ENCODE measurements around the gene CNOT1.
A peak's percentile ranks its signal among the peaks of the same experiment; 100 is the strongest.
"Not testable (repeated sequence)": the region's sequence is repeated elsewhere in the genome, so short reads cannot be mapped to it uniquely, and the experiment has no call there.

The CNOT1 gene

DNA sequence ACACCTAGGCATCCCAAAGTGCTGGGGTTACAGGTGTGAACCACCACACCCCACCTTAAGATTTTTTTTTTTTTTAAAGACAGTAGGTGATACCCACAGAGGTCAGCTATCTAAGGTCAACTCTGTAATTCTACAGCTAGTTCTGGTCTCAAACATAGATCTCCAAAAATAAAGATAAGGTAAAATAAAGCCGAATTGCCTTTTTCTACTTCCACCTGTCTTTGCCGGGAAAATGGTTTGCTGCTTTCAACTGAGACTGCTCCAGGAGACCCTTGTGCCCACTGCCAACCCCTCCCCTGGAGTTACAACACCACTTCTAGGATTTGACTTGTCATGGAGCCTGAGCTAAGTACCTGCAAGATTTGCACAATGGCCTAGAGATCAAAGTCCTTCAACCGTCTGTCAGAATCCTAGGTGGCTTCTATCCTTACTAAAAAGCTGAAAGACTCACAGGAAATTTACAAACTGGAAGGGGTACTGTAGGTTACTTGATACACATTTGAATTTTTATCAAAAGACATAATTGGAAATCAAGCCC lies 4.7 kb upstream of the CNOT1 start:
- Mint-ChIP-seq H3K4me3 (no peak overlapping the region), H3K27me3 (peaks cover 28% of the 10 kb centered on the region), H3K36me3 (ENCODE audit: insufficient read depth) (peaks cover 13% of the 10 kb centered on the region), H3K9me3 (no peaks in the 10 kb centered on the region), H3K4me1 (peaks cover 14% of the 10 kb centered on the region), H3K27ac (ENCODE audit: low read depth) (no peak overlapping the region)
- DNase-seq (ENCODE audit: low spot score in 2 of 2) (no peak), ATAC-seq (replicated peaks; ENCODE audit: extremely low read depth, poor library complexity, severe bottlenecking) (no peak)

DNA sequence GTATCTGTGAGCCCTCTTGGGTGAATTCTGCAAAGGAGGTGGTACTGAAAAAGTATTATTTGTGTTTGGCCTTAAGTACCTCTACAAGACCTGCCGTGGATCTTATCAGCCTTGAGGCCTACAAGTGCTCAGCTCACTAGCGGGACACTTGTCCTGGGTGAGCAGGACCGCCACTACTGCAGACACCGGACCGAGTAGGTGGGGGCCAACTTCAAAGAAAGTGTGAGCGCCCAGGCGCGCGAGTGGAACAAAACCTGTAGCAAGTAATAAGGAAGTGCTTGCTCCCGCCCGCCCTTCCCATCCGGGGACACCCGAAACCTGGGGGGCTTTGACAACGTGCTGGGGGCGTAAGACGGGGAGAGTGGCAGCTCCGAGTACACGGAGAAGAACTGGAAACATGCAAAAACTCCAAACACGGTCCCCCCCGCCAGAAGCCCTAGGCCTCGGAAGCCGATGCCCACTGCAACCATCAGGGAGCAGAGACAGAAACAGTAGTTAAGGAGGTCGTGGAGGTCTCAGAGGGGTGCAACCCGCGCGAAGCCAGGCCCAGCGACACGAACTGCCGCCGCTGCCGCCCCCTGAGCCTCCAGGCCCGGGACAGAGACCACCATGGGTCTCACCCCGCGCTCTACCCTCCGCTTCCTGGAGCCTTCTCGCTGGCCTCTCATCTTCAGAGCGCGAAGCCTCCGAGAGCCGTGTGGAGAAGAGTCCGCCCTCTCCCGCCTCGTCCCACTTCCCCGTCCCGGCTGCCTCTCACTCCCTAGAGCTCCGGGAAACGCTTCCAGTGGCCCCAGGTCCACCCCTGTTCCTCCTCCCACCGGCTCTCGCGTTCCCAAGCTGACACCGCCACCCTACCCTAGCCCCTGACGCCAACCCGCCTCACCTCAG lies 537 bp downstream of the CNOT1 start:
- H3K27me3 Mint-ChIP-seq: no peaks in the 10 kb centered on the region
- peak overlapping the region; percentile 99 for H3K27ac Mint-ChIP-seq (ENCODE audit: low read depth)
- peak; percentile 0 for ATAC-seq (replicated peaks; ENCODE audit: extremely low read depth, poor library complexity, severe bottlenecking)
- peaks cover 40% of the 10 kb centered on the region for H3K4me1 Mint-ChIP-seq
- peak; percentile 11 to 35 for DNase-seq (ENCODE audit: low spot score in 2 of 2)
- H3K4me3 Mint-ChIP-seq: peak overlapping the region; percentile 95
- H3K9me3 Mint-ChIP-seq: no peaks in the 10 kb centered on the region
- H3K36me3 Mint-ChIP-seq (ENCODE audit: insufficient read depth): peaks cover 32% of the 10 kb centered on the region

DNA sequence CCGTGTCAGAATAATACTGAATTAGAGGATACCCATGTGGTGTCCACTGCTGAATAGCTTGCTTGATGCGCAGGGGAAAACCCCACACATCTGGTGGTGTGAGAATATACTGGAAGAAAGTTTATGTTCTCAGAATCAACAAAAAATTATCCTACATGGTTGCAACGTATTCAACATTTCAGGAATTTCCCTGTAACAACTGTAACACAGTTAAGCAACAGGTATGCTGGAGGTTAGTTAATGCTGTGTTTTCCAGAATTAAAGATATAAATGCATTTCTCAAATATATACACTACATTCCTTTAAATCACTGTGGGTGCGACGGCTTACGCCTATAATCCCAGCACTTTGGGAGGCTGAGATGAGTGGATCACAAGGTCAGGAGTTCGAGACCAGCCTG lies 5.4 kb downstream of the CNOT1 start:
- no peaks in the 10 kb centered on the region for H3K27me3 Mint-ChIP-seq
- peaks cover 42% of the 10 kb centered on the region for H3K4me1 Mint-ChIP-seq
- ATAC-seq (replicated peaks; ENCODE audit: extremely low read depth, poor library complexity, severe bottlenecking) (no peak), DNase-seq (ENCODE audit: low spot score in 2 of 2) (no peak)
- H3K9me3 Mint-ChIP-seq: no peaks in the 10 kb centered on the region
- H3K4me3 Mint-ChIP-seq: peak overlapping the region; percentile 38
- H3K27ac Mint-ChIP-seq (ENCODE audit: low read depth): no peak overlapping the region
- peaks cover 59% of the 10 kb centered on the region for H3K36me3 Mint-ChIP-seq (ENCODE audit: insufficient read depth)

DNA sequence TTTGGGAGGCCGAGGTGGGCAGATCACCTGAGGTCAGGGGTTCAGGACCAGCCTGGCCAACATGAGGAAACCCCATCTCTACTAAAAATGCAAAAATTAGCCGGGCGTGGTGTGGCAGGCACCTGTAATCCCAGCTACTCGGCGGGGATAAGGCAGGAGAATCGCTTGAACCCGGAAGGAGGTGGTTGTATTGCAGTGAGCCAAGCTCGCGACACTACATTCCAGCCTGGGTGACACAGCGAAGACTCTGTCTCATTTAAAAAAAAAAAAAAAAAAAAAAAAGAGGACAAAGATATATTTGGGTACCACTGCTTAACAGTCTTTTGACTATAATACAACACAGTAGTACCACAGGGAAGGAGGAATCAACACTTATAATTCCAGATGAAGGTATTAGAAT lies 9.2 kb downstream of the CNOT1 start:
- peaks cover 63% of the 10 kb centered on the region for H3K36me3 Mint-ChIP-seq (ENCODE audit: insufficient read depth)
- H3K4me3 Mint-ChIP-seq: no peak overlapping the region
- no peaks in the 10 kb centered on the region for H3K9me3 Mint-ChIP-seq
- DNase-seq (ENCODE audit: low spot score in 2 of 2) (no peak), ATAC-seq (replicated peaks; ENCODE audit: extremely low read depth, poor library complexity, severe bottlenecking) (no peak)
- peaks cover 37% of the 10 kb centered on the region for H3K4me1 Mint-ChIP-seq
- H3K27me3 Mint-ChIP-seq: no peaks in the 10 kb centered on the region
- no peak overlapping the region for H3K27ac Mint-ChIP-seq (ENCODE audit: low read depth)

DNA sequence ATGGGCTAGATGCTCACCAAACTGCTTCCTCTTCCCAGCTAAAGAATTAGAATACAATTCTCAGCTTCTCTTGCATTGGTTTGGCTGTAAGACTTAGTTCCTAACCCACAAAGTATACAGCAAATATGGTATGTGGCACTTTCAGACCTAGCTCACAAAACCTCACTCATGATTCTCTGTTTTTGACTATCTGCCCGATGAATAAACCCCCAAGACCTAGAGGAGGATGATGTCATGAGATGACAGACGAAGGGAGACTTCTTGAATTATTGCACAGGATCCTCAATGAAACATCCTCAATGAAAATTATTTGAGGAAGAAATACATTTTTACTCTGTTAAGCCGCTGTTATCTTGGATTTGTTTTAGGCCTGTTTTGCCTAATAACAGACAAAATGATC lies 14.3 kb downstream of the CNOT1 start:
- H3K4me3 Mint-ChIP-seq: peak overlapping the region; percentile 36
- H3K36me3 Mint-ChIP-seq (ENCODE audit: insufficient read depth): peaks cover 33% of the 10 kb centered on the region
- no peaks in the 10 kb centered on the region for H3K27me3 Mint-ChIP-seq
- no peaks in the 10 kb centered on the region for H3K9me3 Mint-ChIP-seq
- peaks cover 29% of the 10 kb centered on the region for H3K4me1 Mint-ChIP-seq
- H3K27ac Mint-ChIP-seq (ENCODE audit: low read depth): no peak overlapping the region
- ATAC-seq (replicated peaks; ENCODE audit: extremely low read depth, poor library complexity, severe bottlenecking) (no peak), DNase-seq (ENCODE audit: low spot score in 2 of 2) (no peak)

DNA sequence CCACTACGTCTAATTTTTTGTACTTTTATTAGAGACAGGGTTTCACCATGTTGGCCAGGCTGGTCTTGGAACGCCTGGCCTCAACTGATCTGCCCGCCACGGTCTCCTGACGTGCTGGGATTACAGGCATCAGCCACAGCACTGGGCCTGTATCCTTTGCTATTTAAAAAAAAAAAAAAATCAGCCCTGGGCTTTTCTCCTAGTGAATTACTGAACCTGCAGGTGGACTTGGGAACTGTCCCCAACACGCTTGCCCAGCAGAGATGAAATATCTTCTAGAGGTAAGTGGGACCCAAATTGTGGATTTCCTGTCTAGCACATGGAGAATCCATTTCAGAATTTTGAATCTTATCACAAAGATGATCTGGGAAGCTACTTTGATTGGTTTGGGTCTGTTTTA lies 14.8 kb downstream of the CNOT1 start:
- H3K9me3 Mint-ChIP-seq: no peaks in the 10 kb centered on the region
- H3K36me3 Mint-ChIP-seq (ENCODE audit: insufficient read depth): peaks cover 30% of the 10 kb centered on the region
- peaks cover 27% of the 10 kb centered on the region for H3K4me1 Mint-ChIP-seq
- no peak overlapping the region for H3K4me3 Mint-ChIP-seq
- no peak overlapping the region for H3K27ac Mint-ChIP-seq (ENCODE audit: low read depth)
- DNase-seq (ENCODE audit: low spot score in 2 of 2) (no peak), ATAC-seq (replicated peaks; ENCODE audit: extremely low read depth, poor library complexity, severe bottlenecking) (no peak)
- H3K27me3 Mint-ChIP-seq: no peaks in the 10 kb centered on the region

GRCh38 chr16:58614212-58614611 lies 15.4 kb downstream of the CNOT1 start:
- Mint-ChIP-seq H3K4me1 (peaks cover 28% of the 10 kb centered on the region), H3K4me3 (no peak overlapping the region), H3K36me3 (ENCODE audit: insufficient read depth) (peaks cover 23% of the 10 kb centered on the region), H3K27ac (ENCODE audit: low read depth) (no peak overlapping the region), H3K9me3 (no peaks in the 10 kb centered on the region), H3K27me3 (no peaks in the 10 kb centered on the region)
- DNase-seq (ENCODE audit: low spot score in 2 of 2): no peak
- no peak for ATAC-seq (replicated peaks; ENCODE audit: extremely low read depth, poor library complexity, severe bottlenecking)

DNA sequence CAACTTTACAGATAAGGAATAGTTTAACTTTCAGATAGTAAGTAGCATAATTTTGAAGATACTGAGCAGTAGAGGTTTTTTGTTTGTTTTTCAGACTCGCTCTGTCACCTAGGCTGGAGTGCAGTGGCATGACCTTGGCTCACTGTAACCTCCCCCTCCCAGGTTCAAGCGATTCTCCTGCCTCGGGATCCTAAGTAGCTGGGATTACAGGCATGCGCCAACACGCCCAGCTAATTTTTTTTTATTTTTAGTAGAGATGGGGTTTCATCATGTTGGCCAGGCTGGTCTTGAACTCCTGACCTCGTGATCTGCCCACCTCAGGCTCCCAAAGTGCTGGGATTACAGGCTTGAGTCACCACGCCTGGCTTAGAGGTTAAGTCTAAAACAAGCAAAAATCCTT lies 16.7 kb downstream of the CNOT1 start:
- DNase-seq (ENCODE audit: low spot score in 2 of 2); H3K27me3 Mint-ChIP-seq; H3K4me3 Mint-ChIP-seq; ATAC-seq (replicated peaks; ENCODE audit: extremely low read depth, poor library complexity, severe bottlenecking); H3K27ac Mint-ChIP-seq (ENCODE audit: low read depth); H3K9me3 Mint-ChIP-seq: not testable (repeated sequence)
- H3K4me1 Mint-ChIP-seq: peaks cover 34% of the 10 kb centered on the region
- H3K36me3 Mint-ChIP-seq (ENCODE audit: insufficient read depth): peaks cover 25% of the 10 kb centered on the region

GRCh38 chr16:58608601-58609136 lies 21.0 kb downstream of the CNOT1 start:
- no peak for ATAC-seq (replicated peaks; ENCODE audit: extremely low read depth, poor library complexity, severe bottlenecking)
- DNase-seq (ENCODE audit: low spot score in 2 of 2): no peak
- Mint-ChIP-seq H3K27ac (ENCODE audit: low read depth) (no peak overlapping the region), H3K4me1 (peaks cover 25% of the 10 kb centered on the region), H3K27me3 (no peaks in the 10 kb centered on the region), H3K36me3 (ENCODE audit: insufficient read depth) (peaks cover 22% of the 10 kb centered on the region), H3K4me3 (no peak overlapping the region), H3K9me3 (no peaks in the 10 kb centered on the region)

DNA sequence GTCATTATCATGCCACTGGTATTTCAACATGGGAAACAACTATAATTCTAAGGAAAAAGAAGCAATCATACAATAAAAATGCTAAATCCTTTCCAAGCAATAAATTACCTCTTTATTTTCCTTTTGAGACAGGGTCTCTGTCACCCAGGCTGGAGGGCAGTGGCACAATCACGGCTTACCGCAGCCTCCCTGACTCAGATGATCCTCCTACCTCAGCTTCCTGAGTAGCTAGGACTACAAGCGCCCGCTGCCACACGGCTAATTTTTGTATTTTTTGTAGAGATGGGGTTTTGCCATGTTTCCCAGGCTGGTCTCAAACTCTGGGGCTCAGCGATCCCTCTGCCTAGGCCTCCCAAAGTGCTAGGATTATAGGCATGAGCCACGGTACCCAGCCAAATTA lies 24.1 kb downstream of the CNOT1 start:
- H3K4me3 Mint-ChIP-seq: no peak overlapping the region
- no peak overlapping the region for H3K27ac Mint-ChIP-seq (ENCODE audit: low read depth)
- no peak for ATAC-seq (replicated peaks; ENCODE audit: extremely low read depth, poor library complexity, severe bottlenecking)

DNA sequence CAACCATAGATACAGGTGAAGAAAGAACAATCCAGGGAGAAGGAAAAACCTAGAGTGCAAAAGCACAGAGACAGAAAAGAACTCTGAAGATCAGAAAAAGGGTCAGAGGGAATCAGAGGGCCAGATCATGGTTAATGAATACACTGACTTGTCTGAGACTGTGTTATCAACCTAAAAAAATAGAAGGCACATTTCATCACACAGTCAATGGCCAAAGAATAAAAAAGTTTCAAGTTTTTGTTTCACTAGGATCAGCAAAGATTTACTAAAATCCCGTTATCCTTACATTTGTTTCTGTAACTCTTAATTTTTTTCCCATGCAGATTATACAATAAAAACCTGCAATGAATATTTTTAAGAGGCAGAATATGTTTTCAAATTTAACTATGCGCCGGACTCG lies 38.5 kb downstream of the CNOT1 start:
- no peak overlapping the region for H3K27ac Mint-ChIP-seq (ENCODE audit: low read depth)
- DNase-seq (ENCODE audit: low spot score in 2 of 2) (no peak), ATAC-seq (replicated peaks; ENCODE audit: extremely low read depth, poor library complexity, severe bottlenecking) (no peak)
- no peaks in the 10 kb centered on the region for H3K27me3 Mint-ChIP-seq
- H3K36me3 Mint-ChIP-seq (ENCODE audit: insufficient read depth): peaks cover 65% of the 10 kb centered on the region
- H3K9me3 Mint-ChIP-seq: no peaks in the 10 kb centered on the region
- peaks cover 35% of the 10 kb centered on the region for H3K4me1 Mint-ChIP-seq
- H3K4me3 Mint-ChIP-seq: no peak overlapping the region

More for the DNA sequence above, 24.1 kb downstream of the CNOT1 start:
- no peaks in the 10 kb centered on the region for H3K9me3 Mint-ChIP-seq
- peaks cover 20% of the 10 kb centered on the region for H3K36me3 Mint-ChIP-seq (ENCODE audit: insufficient read depth)
- H3K27me3 Mint-ChIP-seq: no peaks in the 10 kb centered on the region
- H3K4me1 Mint-ChIP-seq: peaks cover 29% of the 10 kb centered on the region
- DNase-seq (ENCODE audit: low spot score in 2 of 2): no peak

- Mint-ChIP-seq H3K27me3 (no peaks in the 10 kb centered on the region), H3K27ac (ENCODE audit: low read depth) (no peak overlapping the region), H3K9me3 (no peaks in the 10 kb centered on the region), H3K4me3 (no peak overlapping the region), H3K36me3 (ENCODE audit: insufficient read depth) (peaks cover 67% of the 10 kb centered on the region), H3K4me1 (peaks cover 26% of the 10 kb centered on the region)
- DNase-seq (ENCODE audit: low spot score in 2 of 2) (no peak), ATAC-seq (replicated peaks; ENCODE audit: extremely low read depth, poor library complexity, severe bottlenecking) (no peak)
Measured at GRCh38 chr16:58589326-58589905, 40.2 kb downstream of the CNOT1 start.

GRCh38 chr16:58588406-58588805 lies 41.2 kb downstream of the CNOT1 start:
- ATAC-seq (replicated peaks; ENCODE audit: extremely low read depth, poor library complexity, severe bottlenecking): no peak
- peaks cover 21% of the 10 kb centered on the region for H3K4me1 Mint-ChIP-seq
- H3K27ac Mint-ChIP-seq (ENCODE audit: low read depth): no peak overlapping the region
- DNase-seq (ENCODE audit: low spot score in 2 of 2): no peak
- H3K27me3 Mint-ChIP-seq: no peaks in the 10 kb centered on the region
- H3K9me3 Mint-ChIP-seq: no peaks in the 10 kb centered on the region
- peaks cover 67% of the 10 kb centered on the region for H3K36me3 Mint-ChIP-seq (ENCODE audit: insufficient read depth)
- H3K4me3 Mint-ChIP-seq: no peak overlapping the region
